ENCODE data around the gene TLR6. TPM values are rescaled to one million over a fixed set of nuclear protein-coding genes. Genes with fewer than 3 reads are reported as not detected.
"Not testable (repeated sequence)": the region's sequence is repeated elsewhere in the genome, so short reads cannot be mapped to it uniquely, and the experiment has no call there.

The TLR6 gene
- total RNA-seq, 1 experiment from 2014 or later = not detected

GRCh38 chr4:38815885-38816782, 40.5 kb downstream of the TLR6 start:
- Mint-ChIP-seq H3K36me3 (ENCODE audit: insufficient read depth, unreplicated experiment) (no peaks in the 10 kb centered on the region), H3K9me3 (ENCODE audit: unreplicated experiment) (no peaks in the 10 kb centered on the region), H3K27ac (ENCODE audit: unreplicated experiment) (no peak overlapping the region), H3K4me3 (ENCODE audit: unreplicated experiment) (no peak overlapping the region), H3K27me3 (ENCODE audit: insufficient read depth, unreplicated experiment) (peaks cover 3% of the 10 kb centered on the region), H3K4me1 (ENCODE audit: low read depth, unreplicated experiment) (no peaks in the 10 kb centered on the region)
- Histone ChIP-seq H3K9me3 (no peaks in the 10 kb centered on the region), H3K4me1 (no peaks in the 10 kb centered on the region), H3K36me3 (ENCODE audit: control insufficient read depth, insufficient read depth, low read length) (no peaks in the 10 kb centered on the region), H3K4me3 (ENCODE audit: low read depth, low read length) (no peak overlapping the region), H3K27me3 (replicated peaks; ENCODE audit: control insufficient read depth, insufficient read depth, low read length) (no peaks in the 10 kb centered on the region)
- ChIA-PET POLR2A (no interaction called here), CTCF (no interaction called here)
- DNase-seq = no peak
- no TSS peak for BruUV-seq (replicated peaks)
- intact Hi-C loops (cut with micrococcal nuclease; ENCODE audit: unreplicated experiment) = no loop called here
- no peak for TF ChIP-seq CTCF (IDR thresholded peaks at IDR 0.05; ENCODE audit: insufficient read depth in 1 of 2, low read depth in 1 of 2, low read length in 1 of 2, severe bottlenecking in 1 of 2, unreplicated experiment in 1 of 2)

GRCh38 chr4:38814386-38814785, 42.2 kb downstream of the TLR6 start:
- POLR2A ChIA-PET = no interaction called here
- no peaks in the 10 kb centered on the region for H3K27me3 Mint-ChIP-seq (ENCODE audit: insufficient read depth, unreplicated experiment)

GRCh38 chr4:38811297-38811696, 45.3 kb downstream of the TLR6 start:
- Histone ChIP-seq H3K27me3 (replicated peaks; ENCODE audit: control insufficient read depth, insufficient read depth, low read length) (no peaks in the 10 kb centered on the region), H3K36me3 (ENCODE audit: control insufficient read depth, insufficient read depth, low read length) (no peaks in the 10 kb centered on the region), H3K4me3 (ENCODE audit: low read depth, low read length) (no peak overlapping the region), H3K9me3 (no peaks in the 10 kb centered on the region), H3K4me1 (no peaks in the 10 kb centered on the region)
- Mint-ChIP-seq H3K4me1 (ENCODE audit: low read depth, unreplicated experiment) (no peaks in the 10 kb centered on the region), H3K4me3 (ENCODE audit: unreplicated experiment) (no peak overlapping the region), H3K36me3 (ENCODE audit: insufficient read depth, unreplicated experiment) (no peaks in the 10 kb centered on the region), H3K27me3 (ENCODE audit: insufficient read depth, unreplicated experiment) (no peaks in the 10 kb centered on the region), H3K9me3 (ENCODE audit: unreplicated experiment) (no peaks in the 10 kb centered on the region), H3K27ac (ENCODE audit: unreplicated experiment) (no peak overlapping the region)
- intact Hi-C loops (cut with micrococcal nuclease; ENCODE audit: unreplicated experiment) = no loop called here
- ChIA-PET CTCF (no interaction called here), POLR2A (no interaction called here)
- no TSS peak for BruUV-seq (replicated peaks)
- no peak for TF ChIP-seq CTCF (IDR thresholded peaks at IDR 0.05; ENCODE audit: insufficient read depth in 1 of 2, low read depth in 1 of 2, low read length in 1 of 2, severe bottlenecking in 1 of 2, unreplicated experiment in 1 of 2)
- DNase-seq = no peak

More at GRCh38 chr4:38814386-38814785, 42.2 kb downstream of the TLR6 start:
- Histone ChIP-seq H3K4me3 (ENCODE audit: low read depth, low read length) (no peak overlapping the region), H3K27me3 (replicated peaks; ENCODE audit: control insufficient read depth, insufficient read depth, low read length) (no peaks in the 10 kb centered on the region), H3K4me1 (no peaks in the 10 kb centered on the region), H3K9me3 (no peaks in the 10 kb centered on the region), H3K36me3 (ENCODE audit: control insufficient read depth, insufficient read depth, low read length) (no peaks in the 10 kb centered on the region)
- H3K27ac Mint-ChIP-seq (ENCODE audit: unreplicated experiment) = no peak overlapping the region
- H3K4me1 Mint-ChIP-seq (ENCODE audit: low read depth, unreplicated experiment) = no peaks in the 10 kb centered on the region
- TF ChIP-seq CTCF (IDR thresholded peaks at IDR 0.05; ENCODE audit: insufficient read depth in 1 of 2, low read depth in 1 of 2, low read length in 1 of 2, severe bottlenecking in 1 of 2, unreplicated experiment in 1 of 2) = no peak
- H3K36me3 Mint-ChIP-seq (ENCODE audit: insufficient read depth, unreplicated experiment) = no peaks in the 10 kb centered on the region
- no peak overlapping the region for H3K4me3 Mint-ChIP-seq (ENCODE audit: unreplicated experiment)
- DNase-seq = no peak
- no TSS peak for BruUV-seq (replicated peaks)
- CTCF ChIA-PET = no interaction called here
- intact Hi-C loops (cut with micrococcal nuclease; ENCODE audit: unreplicated experiment) = no loop called here
- H3K9me3 Mint-ChIP-seq (ENCODE audit: unreplicated experiment) = no peaks in the 10 kb centered on the region

GRCh38 chr4:38807462-38807861, 49.2 kb downstream of the TLR6 start:
- H3K4me3 Mint-ChIP-seq (ENCODE audit: unreplicated experiment); intact Hi-C loops (cut with micrococcal nuclease; ENCODE audit: unreplicated experiment); DNase-seq; H3K27me3 ChIP-seq (replicated peaks; ENCODE audit: control insufficient read depth, insufficient read depth, low read length); H3K36me3 Mint-ChIP-seq (ENCODE audit: insufficient read depth, unreplicated experiment); BruUV-seq (replicated peaks); H3K4me1 Mint-ChIP-seq (ENCODE audit: low read depth, unreplicated experiment); H3K4me3 ChIP-seq (ENCODE audit: low read depth, low read length); H3K4me1 ChIP-seq; POLR2A ChIA-PET; H3K36me3 ChIP-seq (ENCODE audit: control insufficient read depth, insufficient read depth, low read length); H3K27ac Mint-ChIP-seq (ENCODE audit: unreplicated experiment); H3K9me3 ChIP-seq; CTCF ChIA-PET; H3K27me3 Mint-ChIP-seq (ENCODE audit: insufficient read depth, unreplicated experiment): not testable (repeated sequence)
- peaks cover 11% of the 10 kb centered on the region for H3K9me3 Mint-ChIP-seq (ENCODE audit: unreplicated experiment)

GRCh38 chr4:38806251-38806650, 50.4 kb downstream of the TLR6 start:
- H3K9me3 ChIP-seq; H3K36me3 Mint-ChIP-seq (ENCODE audit: insufficient read depth, unreplicated experiment); H3K4me3 Mint-ChIP-seq (ENCODE audit: unreplicated experiment); H3K27me3 Mint-ChIP-seq (ENCODE audit: insufficient read depth, unreplicated experiment); CTCF ChIA-PET; BruUV-seq (replicated peaks); H3K4me3 ChIP-seq (ENCODE audit: low read depth, low read length); POLR2A ChIA-PET; H3K36me3 ChIP-seq (ENCODE audit: control insufficient read depth, insufficient read depth, low read length); H3K4me1 ChIP-seq; DNase-seq; intact Hi-C loops (cut with micrococcal nuclease; ENCODE audit: unreplicated experiment); H3K4me1 Mint-ChIP-seq (ENCODE audit: low read depth, unreplicated experiment); H3K27ac Mint-ChIP-seq (ENCODE audit: unreplicated experiment); H3K27me3 ChIP-seq (replicated peaks; ENCODE audit: control insufficient read depth, insufficient read depth, low read length): not testable (repeated sequence)
- H3K9me3 Mint-ChIP-seq (ENCODE audit: unreplicated experiment) = peaks cover 14% of the 10 kb centered on the region

Data from Caco-2 (cell line).